Raji (cell line): Measurements from ENCODE around the gene SIX3.

Experiments
- POLR2A ChIP-seq: IDR thresholded peaks from 2 replicates; pipeline ENCODE4 v1.6.1; 2011; ENCODE audit warnings: low read depth, low read length, control low read depth; ENCODE audit not compliant: insufficient read depth

Gene SIX3

GRCh38 chr2:44975571-44976450, 34.3 kb downstream of the SIX3 start:
- TF ChIP-seq POLR2A, result no peak

- TF ChIP-seq POLR2A, result no peak
Measured at GRCh38 chr2:44979581-44979980, 38.1 kb downstream of the SIX3 start.

- TF ChIP-seq POLR2A, result no peak
Measured at GRCh38 chr2:44980751-44981713, 39.5 kb downstream of the SIX3 start.

- TF ChIP-seq POLR2A, result no peak
Measured at GRCh38 chr2:44981714-44982108, 40.2 kb downstream of the SIX3 start.

GRCh38 chr2:44983836-44984604, 42.5 kb downstream of the SIX3 start:
- TF ChIP-seq POLR2A, result no peak

- no peak for TF ChIP-seq POLR2A
Measured at GRCh38 chr2:44989176-44989575, 47.7 kb downstream of the SIX3 start.

- TF ChIP-seq POLR2A, result no peak
Measured at GRCh38 chr2:44994377-44994776, 52.9 kb downstream of the SIX3 start.
